ENCODE data around the gene CACNA1C. TPM values are rescaled to one million over a fixed set of nuclear protein-coding genes. Genes with fewer than 3 reads are reported as not detected.
"Not testable (repeated sequence)": the region's sequence is repeated elsewhere in the genome, so short reads cannot be mapped to it uniquely, and the experiment has no call there.

Gene CACNA1C
- total RNA-seq, 1 donor from 2014 or later, result 201 TPM

- DNase-seq; intact Hi-C loops (cut with micrococcal nuclease); ATAC-seq: not testable (repeated sequence)
Observed at GRCh38 chr12:2742037-2742436, 689.2 kb downstream of the CACNA1C start.

- ATAC-seq (no peak), DNase-seq (no peak)
- intact Hi-C loops (cut with micrococcal nuclease), result no loop called here
Observed at GRCh38 chr12:2743478-2743877, 690.7 kb downstream of the CACNA1C start.

GRCh38 chr12:2745655-2746054, 692.9 kb downstream of the CACNA1C start:
- ATAC-seq, result no peak
- intact Hi-C loops (cut with micrococcal nuclease), result no loop called here

More at GRCh38 chr12:2745655-2746054, 692.9 kb downstream of the CACNA1C start:
- no peak for DNase-seq

Other genes with a start within 250 kb of the CACNA1C start
- gene LRTM2, start 232.4 kb upstream of the CACNA1C start, total RNA-seq, result not detected
- gene CACNA2D4, start 134.3 kb upstream of the CACNA1C start, total RNA-seq, result 1.0 TPM
- gene DCP1B, start 48.5 kb upstream of the CACNA1C start, total RNA-seq, result 1.7 TPM

Data from left ventricle myocardium superior (tissue), 1 donor.